ENCODE results near the gene ITIH3.

DNA sequence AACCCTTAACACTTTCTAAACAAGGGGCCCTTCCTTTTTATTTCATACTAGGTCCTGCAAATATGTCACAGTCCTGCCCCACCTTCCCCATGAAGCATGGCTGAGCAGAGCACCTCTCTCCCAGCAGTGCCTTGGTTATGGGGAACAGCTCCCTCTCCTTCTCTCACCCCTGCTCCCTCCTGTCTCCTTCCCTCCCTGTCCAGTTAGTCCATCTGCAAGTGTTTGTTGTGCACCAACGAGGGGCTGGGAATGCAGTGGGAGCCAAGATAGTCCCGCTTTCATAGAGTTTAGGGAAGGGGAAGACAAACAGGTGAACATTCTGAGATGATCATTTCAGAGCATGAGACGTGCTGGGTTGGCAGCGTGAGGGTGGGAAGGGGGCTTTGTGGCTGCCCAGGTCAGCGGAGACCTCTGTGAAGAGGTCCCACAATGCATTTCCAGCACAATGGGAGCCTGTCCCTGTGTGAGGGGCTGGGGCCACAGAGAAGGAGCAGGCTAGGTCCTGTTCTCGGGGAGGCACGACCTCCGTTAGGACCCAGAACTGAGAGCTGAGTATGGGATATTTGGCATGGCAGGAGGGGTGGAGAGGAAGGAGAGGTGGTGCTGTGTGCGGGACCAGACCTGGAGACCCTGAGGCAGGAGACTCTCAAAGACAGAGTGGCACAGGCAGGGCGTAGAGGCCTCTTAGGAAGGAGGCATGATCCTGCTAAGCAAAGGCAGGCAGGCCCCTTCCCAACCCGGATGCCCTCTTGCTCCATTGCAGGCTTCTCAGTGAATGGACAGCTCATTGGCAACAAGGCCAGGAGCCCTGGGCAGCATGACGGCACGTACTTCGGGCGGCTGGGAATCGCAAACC, 5.5 kb upstream of the ITIH3 start:
- TF ChIP-seq EP300 (IDR thresholded peaks at IDR 0.05; ENCODE audit: borderline replicate concordance in 1 of 2, low read depth in 2 of 2, low read length in 2 of 2) = no peak
- no peak for TF ChIP-seq RAD21 (IDR thresholded peaks at IDR 0.05 in 1 of 2, conservative IDR thresholded peaks at IDR 0.05 in 1 of 2; ENCODE audit: low read depth in 2 of 2, low read length in 2 of 2)
- TF ChIP-seq, protein P1, sequence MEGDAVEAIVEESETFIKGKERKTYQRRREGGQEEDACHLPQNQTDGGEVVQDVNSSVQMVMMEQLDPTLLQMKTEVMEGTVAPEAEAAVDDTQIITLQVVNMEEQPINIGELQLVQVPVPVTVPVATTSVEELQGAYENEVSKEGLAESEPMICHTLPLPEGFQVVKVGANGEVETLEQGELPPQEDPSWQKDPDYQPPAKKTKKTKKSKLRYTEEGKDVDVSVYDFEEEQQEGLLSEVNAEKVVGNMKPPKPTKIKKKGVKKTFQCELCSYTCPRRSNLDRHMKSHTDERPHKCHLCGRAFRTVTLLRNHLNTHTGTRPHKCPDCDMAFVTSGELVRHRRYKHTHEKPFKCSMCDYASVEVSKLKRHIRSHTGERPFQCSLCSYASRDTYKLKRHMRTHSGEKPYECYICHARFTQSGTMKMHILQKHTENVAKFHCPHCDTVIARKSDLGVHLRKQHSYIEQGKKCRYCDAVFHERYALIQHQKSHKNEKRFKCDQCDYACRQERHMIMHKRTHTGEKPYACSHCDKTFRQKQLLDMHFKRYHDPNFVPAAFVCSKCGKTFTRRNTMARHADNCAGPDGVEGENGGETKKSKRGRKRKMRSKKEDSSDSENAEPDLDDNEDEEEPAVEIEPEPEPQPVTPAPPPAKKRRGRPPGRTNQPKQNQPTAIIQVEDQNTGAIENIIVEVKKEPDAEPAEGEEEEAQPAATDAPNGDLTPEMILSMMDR (IDR thresholded peaks at IDR 0.05; ENCODE audit: control extremely low read depth in 1 of 3, insufficient read depth in 1 of 3, low read depth in 1 of 3, low read length in 3 of 3) = no peak
- TF ChIP-seq ZNF274 (IDR thresholded peaks at IDR 0.05; ENCODE audit: borderline replicate concordance, extremely low read depth, low read length) = no peak
- TF ChIP-seq TAF1 (IDR thresholded peaks at IDR 0.05; ENCODE audit: low read depth, low read length) = no peak
- TF ChIP-seq CHD2 (IDR thresholded peaks at IDR 0.05; ENCODE audit: low read length) = no peak
- TF ChIP-seq NRF1 (IDR thresholded peaks at IDR 0.05; ENCODE audit: low read depth, low read length) = no peak
- no peak for TF ChIP-seq SRF (IDR thresholded peaks at IDR 0.05; ENCODE audit: low read depth, low read length)
